Progenitor cell of endocrine pancreas (in vitro differentiated cells): ENCODE results near the gene HDLBP. TPM values are rescaled to one million over a fixed set of nuclear protein-coding genes. Genes with fewer than 3 reads are reported as not detected.
A peak's percentile ranks its signal among the peaks of the same experiment; 100 is the strongest.

Source experiments
- DNase-seq: peaks from one replicate; pipeline ENCODE4 v3.0.0; 2021; ENCODE audit warnings: low spot score; ENCODE audit not compliant: unreplicated experiment
- H3K27ac Mint-ChIP-seq: 2 replicates; pipeline ENCODE4 v1.8.0; 2021; ENCODE audit warnings: mild to moderate bottlenecking, moderate library complexity, mixed read lengths
- H3K27me3 Mint-ChIP-seq: 2 replicates; pipeline ENCODE4 v1.8.0; 2021; ENCODE audit warnings: mixed read lengths
- H3K36me3 Mint-ChIP-seq: 2 replicates; pipeline ENCODE4 v1.8.0; 2022; ENCODE audit warnings: mixed read lengths; ENCODE audit not compliant: insufficient read depth
- H3K4me1 Mint-ChIP-seq: 2 replicates; pipeline ENCODE4 v1.8.0; 2021; ENCODE audit warnings: low read depth, mixed read lengths
- H3K4me3 Mint-ChIP-seq: 2 replicates; pipeline ENCODE4 v1.8.0; 2021; ENCODE audit warnings: low read depth, mild to moderate bottlenecking, moderate library complexity, mixed read lengths
- H3K9me3 Mint-ChIP-seq: 2 replicates; pipeline ENCODE4 v1.8.0; 2021; ENCODE audit warnings: low read depth, mixed read lengths
- total RNA-seq: library from RNA; stranded (reverse); gene quantifications from 2 replicates; pipeline ENCODE4 v1.2.1, GENCODE V29; 2021
- TF ChIP-seq, protein P1 (sequence below): fragments of 200-600 bp; sonication (generic); IDR thresholded peaks from one replicate; pipeline ENCODE4 v1.5.0; 2021; ENCODE audit warnings: antibody characterized with exemption, mild to moderate bottlenecking; ENCODE audit not compliant: unreplicated experiment

HDLBP gene
- total RNA-seq, 1 donor from 2014 or later: 388 TPM

DNA sequence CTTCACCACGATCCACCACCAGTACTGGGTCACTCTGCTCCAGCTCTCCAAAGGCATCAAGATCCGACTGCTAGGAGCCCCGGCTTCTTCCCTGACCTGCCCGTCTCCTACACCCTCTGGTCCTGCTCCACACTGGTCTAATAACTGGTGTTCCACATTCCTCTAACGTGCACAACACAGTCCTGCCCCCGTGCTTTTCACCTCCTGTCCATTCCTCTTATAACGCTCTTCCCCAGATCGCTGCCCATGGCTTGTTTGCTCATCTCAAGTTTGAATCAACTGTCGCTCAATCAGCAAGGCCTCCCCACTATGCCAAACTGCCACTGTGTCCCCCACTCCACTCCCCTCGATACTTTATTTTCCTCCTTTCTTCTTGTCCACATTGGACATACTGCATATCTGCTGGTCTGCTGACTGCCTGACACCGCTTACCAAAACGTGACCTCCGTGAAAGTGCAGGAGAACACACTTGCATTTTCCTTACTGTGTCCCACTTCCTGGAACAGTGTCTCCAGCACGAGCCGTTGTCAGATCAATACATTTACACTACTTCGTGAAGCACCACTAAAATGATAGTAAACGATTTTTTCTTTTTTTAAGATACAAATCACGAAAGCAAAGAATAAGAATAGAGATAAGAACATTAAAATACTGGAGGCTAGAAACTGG lies 6.5 kb downstream of the HDLBP start:
- peaks cover 1% of the 10 kb centered on the region for H3K36me3 Mint-ChIP-seq

DNA sequence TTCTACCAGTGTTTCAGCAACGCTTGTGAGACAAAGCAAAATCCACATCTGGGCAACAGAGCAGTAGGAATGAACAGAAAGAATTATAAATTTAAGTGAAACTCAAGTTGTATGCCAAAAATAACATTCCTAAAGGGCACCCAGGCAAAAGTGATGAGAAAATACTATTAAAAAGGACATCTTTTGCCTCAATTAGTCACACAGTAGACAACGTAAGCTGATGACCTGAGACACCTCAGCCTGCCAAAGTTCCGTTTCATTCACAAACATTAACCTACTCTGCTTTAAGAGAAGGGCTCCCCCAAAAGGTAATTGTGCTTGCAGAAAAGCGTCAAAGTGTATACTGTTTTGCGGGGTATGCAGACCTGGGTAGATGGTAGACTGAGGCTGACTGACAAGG lies 7.2 kb downstream of the HDLBP start:
- DNase-seq: no peak

More for the DNA sequence above, 6.5 kb downstream of the HDLBP start:
- TF ChIP-seq, protein P1, sequence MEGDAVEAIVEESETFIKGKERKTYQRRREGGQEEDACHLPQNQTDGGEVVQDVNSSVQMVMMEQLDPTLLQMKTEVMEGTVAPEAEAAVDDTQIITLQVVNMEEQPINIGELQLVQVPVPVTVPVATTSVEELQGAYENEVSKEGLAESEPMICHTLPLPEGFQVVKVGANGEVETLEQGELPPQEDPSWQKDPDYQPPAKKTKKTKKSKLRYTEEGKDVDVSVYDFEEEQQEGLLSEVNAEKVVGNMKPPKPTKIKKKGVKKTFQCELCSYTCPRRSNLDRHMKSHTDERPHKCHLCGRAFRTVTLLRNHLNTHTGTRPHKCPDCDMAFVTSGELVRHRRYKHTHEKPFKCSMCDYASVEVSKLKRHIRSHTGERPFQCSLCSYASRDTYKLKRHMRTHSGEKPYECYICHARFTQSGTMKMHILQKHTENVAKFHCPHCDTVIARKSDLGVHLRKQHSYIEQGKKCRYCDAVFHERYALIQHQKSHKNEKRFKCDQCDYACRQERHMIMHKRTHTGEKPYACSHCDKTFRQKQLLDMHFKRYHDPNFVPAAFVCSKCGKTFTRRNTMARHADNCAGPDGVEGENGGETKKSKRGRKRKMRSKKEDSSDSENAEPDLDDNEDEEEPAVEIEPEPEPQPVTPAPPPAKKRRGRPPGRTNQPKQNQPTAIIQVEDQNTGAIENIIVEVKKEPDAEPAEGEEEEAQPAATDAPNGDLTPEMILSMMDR: no peak
- Mint-ChIP-seq H3K9me3 (no peaks in the 10 kb centered on the region), H3K27me3 (no peaks in the 10 kb centered on the region), H3K27ac (peak overlapping the region; percentile 0), H3K4me3 (no peak overlapping the region), H3K4me1 (peaks cover 23% of the 10 kb centered on the region)
- no peak for DNase-seq

DNA sequence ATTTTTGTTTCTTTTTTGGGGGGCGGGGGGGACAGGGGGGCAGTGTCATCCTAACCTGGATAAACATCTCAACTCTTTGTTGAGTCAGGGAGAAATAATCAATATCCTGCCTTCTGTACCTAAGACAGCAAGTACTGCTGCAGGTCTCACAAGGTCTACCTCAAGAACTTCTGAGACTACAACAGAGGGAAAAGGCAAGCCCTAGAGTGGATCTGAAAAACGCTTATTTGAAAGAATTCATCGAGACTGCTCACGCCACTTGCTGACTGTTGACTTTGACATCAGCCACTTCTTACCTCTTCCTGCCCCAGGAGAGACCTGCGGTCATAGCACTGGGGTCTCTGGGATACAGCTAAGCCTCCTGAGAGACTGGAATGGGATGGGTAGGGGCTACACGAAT lies 8.4 kb downstream of the HDLBP start:
- no peaks in the 10 kb centered on the region for H3K9me3 Mint-ChIP-seq
- DNase-seq: no peak
- H3K4me3 Mint-ChIP-seq: no peak overlapping the region
- H3K27me3 Mint-ChIP-seq: no peaks in the 10 kb centered on the region
- peaks cover 1% of the 10 kb centered on the region for H3K36me3 Mint-ChIP-seq
- H3K27ac Mint-ChIP-seq: no peak overlapping the region
- TF ChIP-seq, protein P1: no peak
- peaks cover 26% of the 10 kb centered on the region for H3K4me1 Mint-ChIP-seq

More for the DNA sequence above, 7.2 kb downstream of the HDLBP start:
- peaks cover 1% of the 10 kb centered on the region for H3K36me3 Mint-ChIP-seq
- peak overlapping the region; percentile 5 for H3K27ac Mint-ChIP-seq
- no peaks in the 10 kb centered on the region for H3K9me3 Mint-ChIP-seq
- TF ChIP-seq, protein P1: no peak
- no peak overlapping the region for H3K4me3 Mint-ChIP-seq
- H3K27me3 Mint-ChIP-seq: no peaks in the 10 kb centered on the region
- H3K4me1 Mint-ChIP-seq: peaks cover 21% of the 10 kb centered on the region

DNA sequence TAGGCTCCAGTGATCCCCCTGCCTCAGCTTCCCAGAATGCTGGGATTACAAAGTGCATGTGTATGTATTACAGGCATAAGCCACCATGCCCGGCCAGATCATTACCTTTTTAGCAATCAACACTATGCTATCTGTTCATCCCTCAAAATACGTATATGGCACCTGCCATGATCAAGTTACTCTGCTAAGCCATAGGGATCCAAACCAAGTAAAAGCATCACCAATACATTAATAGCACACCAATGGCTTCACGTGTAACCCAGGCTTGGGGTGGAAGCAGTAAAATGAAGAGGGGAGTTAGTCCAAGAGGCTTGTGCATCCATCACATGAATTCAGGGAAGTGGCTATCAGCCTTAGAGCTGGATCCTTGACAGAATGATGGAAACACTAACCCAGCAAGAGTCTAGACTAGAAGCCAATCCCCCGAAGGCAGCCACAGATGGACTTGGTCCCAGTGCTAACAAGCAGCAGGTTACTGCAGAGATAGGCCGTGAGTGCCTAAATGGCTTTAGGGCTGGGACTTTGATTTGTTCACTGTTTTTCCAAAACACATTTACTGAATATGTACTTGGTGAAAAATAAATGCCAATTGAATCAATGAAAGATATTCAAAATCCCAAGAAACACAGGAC lies 11.3 kb downstream of the HDLBP start:
- Mint-ChIP-seq H3K9me3 (no peaks in the 10 kb centered on the region), H3K36me3 (peaks cover 1% of the 10 kb centered on the region), H3K27me3 (no peaks in the 10 kb centered on the region), H3K4me1 (peaks cover 27% of the 10 kb centered on the region), H3K4me3 (no peak overlapping the region), H3K27ac (no peak overlapping the region)
- TF ChIP-seq, protein P1: no peak
- no peak for DNase-seq

DNA sequence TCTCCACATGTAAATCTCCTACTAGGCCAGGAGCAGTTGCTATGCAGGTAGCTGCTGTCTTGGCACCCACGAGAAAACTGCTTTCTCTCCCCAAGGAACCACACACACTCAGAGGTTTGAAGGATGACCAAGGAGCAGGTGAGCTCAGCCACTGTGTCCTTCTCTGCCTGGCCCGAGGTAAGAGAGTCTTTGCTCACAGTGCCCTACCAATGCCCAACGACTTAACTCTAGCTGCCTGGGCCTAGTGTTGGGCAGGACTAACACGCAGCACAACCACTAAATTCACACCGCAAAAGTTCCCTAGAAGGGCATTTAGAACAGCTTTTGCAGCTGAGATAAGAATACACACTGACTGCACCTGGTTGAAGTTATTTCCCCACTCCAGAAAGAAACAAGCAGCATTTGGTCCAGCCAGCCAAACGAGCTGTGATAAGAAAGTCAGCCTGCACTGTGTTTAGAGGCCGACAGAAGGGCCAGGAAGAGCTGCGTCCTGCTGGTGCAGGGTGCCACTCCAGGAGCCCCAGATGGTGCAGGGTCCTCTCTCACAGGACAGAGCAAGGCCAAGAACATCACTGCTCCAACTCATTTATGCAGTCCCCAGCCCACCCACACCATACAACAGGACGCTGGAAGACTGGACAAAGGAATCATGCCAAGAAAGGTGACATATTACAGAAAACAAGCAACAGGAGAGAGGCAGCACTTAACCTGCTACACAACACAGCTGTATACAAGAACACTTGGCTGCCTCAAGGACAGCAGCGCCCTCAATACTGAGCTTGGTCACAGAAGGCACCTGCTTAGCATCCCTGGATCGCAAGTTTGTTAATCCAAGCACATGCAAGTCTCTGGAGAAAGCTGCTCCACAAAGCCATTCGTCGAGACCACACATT lies 12.5 kb downstream of the HDLBP start:
- peaks cover 26% of the 10 kb centered on the region for H3K4me1 Mint-ChIP-seq
- TF ChIP-seq, protein P1: no peak
- H3K27me3 Mint-ChIP-seq: no peaks in the 10 kb centered on the region

More for the DNA sequence above, 12.5 kb downstream of the HDLBP start:
- DNase-seq: no peak
- Mint-ChIP-seq H3K4me3 (no peak overlapping the region), H3K27ac (peak overlapping the region; percentile 77), H3K9me3 (no peaks in the 10 kb centered on the region), H3K36me3 (no peaks in the 10 kb centered on the region)
